DMS53 treated with DMSO at 0.1 percent for 48 hours (cell line): ENCODE data around the gene FNDC3B.

Source experiments
- DNase-seq: peaks from one replicate; lab custom pipeline; 2025; ENCODE audit not compliant: unreplicated experiment; lab: John Stamatoyannopoulos, UW

Gene FNDC3B

DNA sequence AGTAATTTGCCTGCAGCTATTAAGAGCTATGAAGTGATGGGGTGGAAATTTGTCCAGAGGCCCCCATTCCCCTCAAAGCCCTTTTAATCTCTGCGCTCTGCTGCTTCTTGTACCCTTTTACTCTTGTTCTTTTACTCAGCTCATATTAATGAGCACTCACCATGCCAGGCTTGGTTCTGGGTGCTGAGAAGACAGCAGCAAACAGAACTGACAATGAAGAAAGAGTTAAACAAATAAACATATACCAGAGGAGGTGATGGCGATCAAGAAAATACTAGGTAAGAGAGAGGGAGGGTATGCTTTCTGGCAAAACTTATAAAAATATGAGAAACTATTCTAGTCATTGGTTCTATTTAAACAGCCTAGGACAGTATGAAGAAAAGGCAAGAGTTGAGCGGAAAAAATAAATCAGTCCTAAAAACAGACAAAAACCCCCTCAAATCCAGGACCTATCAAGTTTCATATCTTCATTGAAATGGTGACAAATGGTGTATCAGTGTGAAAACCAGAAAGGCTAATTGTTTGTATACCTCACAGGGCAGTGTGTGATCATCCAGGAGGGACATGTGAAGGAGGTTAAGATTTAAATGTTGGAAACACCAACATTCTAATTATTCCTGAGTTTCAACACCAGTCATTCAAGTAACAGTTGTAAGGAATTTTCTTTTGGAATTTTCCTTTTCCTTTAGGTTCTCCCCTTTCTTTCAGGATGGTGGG is 144.9 kb downstream of the FNDC3B start:
- no peak for DNase-seq

DNA sequence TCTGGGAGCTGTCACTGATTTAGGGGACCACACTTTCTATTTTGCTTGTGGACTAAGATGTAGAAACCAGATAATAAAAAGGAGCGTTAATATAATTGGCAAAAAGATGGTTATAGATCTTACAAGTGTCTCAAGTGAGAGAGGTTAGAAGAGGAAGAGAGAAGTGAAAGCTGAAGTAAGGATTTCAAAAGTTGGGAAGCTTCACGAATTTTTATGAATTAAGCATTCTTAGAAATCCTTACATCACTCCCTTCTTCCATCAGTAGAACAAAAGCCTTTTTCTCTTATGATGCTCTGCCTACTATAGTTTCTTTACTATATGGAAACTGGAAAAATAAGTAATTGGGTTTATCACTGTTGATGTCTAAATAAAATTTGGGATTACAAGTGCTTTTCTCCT is 146.5 kb downstream of the FNDC3B start:
- no peak for DNase-seq

- DNase-seq, result no peak
These were observed 147.2 kb downstream of the FNDC3B start for GRCh38 chr3:172186607-172187006.

GRCh38 chr3:172187511-172187910 is 148.1 kb downstream of the FNDC3B start:
- no peak for DNase-seq

DNA sequence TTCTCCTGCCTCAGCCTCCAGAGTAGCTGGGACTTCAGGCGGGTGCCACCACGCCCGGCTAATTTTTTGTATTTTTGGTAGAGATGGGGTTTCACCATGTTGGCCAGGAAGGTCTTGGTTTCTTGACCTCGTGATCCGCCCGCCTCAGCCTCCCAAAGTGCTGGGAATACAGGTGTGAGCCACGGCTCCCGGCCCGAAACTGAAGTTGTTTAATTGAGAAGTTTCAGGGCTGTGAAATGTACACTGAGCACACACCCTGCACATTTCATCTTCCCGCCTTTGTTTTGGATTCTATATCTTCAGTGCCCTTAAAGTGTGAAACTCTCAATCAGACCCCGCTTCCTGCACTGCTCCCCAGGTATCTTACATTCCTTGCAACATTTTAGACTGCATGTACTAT is 149.1 kb downstream of the FNDC3B start:
- no peak for DNase-seq

DNA sequence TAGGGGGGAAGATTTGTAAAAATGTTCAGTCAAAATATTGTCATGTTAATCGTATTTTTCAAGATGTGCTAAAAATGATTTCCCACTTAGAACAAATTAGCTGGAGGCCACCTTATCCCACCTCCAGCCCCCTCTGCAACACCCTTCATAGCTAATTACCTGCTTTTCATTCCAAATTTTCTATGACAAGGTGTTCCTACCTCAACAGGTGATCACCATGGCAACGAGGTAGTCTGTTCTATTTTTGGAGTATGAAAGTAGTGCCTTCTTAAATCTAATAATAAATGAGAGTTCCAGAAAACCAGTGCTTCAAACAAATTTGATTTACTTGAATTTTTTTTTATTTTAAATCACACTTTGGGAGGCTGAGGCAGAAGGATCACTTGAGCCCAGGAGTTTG is 149.8 kb downstream of the FNDC3B start:
- no peak for DNase-seq

- no peak for DNase-seq
These were observed 150.7 kb downstream of the FNDC3B start for GRCh38 chr3:172189987-172190603.

- DNase-seq, result no peak
These were observed 151.6 kb downstream of the FNDC3B start for GRCh38 chr3:172190980-172191379.

GRCh38 chr3:172191629-172192028 is 152.3 kb downstream of the FNDC3B start:
- no peak for DNase-seq

DNA sequence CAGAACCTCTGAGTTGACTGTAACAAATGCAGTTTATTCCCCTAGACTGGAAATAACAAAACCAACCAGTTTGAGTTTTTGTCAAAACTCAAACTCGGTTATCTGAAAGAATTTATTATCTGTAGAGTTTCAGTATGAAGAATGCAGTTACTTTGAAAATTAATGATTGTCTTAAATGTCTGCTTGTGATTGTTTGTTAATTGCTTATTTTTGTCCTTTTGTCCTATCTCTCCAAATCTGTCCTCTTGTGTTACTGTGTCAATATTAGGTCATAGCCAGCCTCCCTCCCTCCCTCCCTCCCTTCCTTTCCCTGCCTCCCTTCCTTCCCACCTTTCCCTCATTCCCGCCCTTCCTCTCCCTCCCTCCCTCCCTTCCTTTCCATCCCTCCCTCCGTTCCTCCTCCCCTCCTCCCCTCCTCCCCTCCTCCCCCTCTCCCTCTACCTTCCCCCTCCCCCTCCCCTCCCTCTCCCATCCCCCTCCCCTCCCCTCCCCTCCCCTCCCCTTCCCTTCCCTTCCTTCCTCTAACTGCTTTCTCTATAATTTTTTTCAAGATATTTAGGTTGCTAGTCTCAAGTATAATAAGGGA is 153.5 kb downstream of the FNDC3B start:
- no peak for DNase-seq

DNA sequence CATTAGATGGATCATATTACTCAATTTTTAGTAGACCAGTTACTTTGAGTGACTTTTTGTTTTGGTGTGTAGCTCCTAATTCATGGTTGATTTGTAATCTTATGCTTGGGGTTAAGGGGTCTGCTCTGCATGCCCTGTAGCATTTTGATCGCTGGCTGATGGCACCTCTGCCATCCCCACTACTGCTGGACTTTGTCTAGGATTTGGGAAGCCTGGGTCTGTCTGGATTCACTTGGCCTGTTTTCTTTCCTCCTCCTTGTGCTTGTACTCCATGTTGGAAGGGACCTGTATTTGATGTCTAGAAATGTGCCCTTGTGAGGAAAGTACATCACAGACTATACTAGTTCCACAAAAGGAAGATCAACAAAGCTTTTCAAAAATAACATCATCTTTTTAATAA is 154.1 kb downstream of the FNDC3B start:
- DNase-seq, result no peak

- DNase-seq, result no peak
These were observed 155.5 kb downstream of the FNDC3B start for GRCh38 chr3:172194702-172195406.

GRCh38 chr3:172195407-172195754 is 156.0 kb downstream of the FNDC3B start:
- no peak for DNase-seq

DNA sequence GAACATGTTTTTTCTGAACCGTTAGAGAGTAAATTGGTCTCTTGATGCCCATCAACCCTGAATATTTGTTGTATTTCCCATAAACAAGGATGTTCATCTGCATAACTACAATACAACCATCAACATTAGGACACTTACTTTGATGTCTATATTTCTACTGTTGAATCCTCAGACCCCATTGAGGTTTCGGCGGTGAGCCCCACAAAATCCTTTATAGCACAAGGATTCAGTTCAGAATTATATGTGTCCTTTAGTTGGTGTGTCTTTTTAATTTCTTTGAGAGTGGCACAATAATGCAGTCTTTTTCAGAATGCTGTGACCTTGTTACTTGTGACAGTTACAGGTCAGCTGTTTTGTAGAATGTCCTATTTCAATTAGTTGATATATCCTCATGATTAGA is 158.0 kb downstream of the FNDC3B start:
- DNase-seq, result no peak

DNA sequence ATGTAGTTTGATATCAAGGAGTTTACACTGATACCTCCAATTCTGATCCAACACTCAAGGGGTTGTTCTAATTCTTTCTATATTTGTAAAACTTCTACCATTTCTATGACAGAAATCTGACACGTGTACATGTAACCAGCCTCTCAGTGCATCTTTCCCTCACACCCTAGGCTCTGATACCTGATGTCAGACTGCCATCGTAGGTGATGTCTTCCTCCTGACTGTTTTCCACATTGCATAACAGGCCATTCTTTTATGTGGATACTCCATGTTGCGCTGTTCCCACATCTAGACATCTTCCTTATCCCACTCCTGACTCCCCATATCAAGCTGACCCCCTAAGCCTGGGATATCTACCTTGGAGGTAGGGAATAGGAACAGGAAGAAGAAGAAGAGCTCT is 159.1 kb downstream of the FNDC3B start:
- no peak for DNase-seq

- DNase-seq, result no peak
These were observed 160.5 kb downstream of the FNDC3B start for GRCh38 chr3:172199850-172200369.

- DNase-seq, result no peak
These were observed 161.9 kb downstream of the FNDC3B start for GRCh38 chr3:172201136-172201869.

DNA sequence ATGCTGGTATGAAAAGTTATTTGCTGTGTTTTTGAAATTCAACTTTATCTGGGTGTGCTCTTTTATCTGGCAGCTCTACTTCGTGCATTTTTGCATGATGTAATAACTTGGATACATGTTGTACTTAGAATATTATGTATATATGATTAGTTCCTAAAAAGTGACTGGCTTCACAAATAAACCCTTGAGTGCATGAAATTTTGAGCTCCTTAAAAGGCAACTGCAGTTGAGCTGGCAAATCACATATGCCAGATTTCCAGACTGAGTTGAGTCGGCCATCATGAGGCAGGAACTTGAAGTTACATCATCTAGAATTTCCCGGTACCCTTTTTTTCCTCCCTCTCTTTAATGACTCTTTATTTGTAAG is 162.5 kb downstream of the FNDC3B start:
- no peak for DNase-seq

DNA sequence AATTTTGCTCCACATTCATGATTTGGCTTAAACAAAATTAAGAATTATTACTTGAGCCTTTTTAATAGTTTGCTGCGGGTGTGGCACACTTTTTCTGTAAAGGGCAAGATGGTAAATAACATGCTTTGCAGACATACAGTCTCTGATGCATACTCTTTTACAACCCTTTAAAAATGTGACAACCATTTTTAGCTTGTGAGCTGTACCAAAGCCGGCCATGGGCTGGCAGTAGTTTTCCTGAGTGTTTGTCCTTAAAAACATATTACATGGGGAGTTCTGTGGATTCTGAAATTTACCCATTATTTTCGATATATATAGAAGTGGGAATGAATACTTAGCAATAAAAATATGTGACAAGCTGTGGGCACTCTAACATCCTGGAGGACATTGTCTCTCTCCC is 163.4 kb downstream of the FNDC3B start:
- no peak for DNase-seq

DNA sequence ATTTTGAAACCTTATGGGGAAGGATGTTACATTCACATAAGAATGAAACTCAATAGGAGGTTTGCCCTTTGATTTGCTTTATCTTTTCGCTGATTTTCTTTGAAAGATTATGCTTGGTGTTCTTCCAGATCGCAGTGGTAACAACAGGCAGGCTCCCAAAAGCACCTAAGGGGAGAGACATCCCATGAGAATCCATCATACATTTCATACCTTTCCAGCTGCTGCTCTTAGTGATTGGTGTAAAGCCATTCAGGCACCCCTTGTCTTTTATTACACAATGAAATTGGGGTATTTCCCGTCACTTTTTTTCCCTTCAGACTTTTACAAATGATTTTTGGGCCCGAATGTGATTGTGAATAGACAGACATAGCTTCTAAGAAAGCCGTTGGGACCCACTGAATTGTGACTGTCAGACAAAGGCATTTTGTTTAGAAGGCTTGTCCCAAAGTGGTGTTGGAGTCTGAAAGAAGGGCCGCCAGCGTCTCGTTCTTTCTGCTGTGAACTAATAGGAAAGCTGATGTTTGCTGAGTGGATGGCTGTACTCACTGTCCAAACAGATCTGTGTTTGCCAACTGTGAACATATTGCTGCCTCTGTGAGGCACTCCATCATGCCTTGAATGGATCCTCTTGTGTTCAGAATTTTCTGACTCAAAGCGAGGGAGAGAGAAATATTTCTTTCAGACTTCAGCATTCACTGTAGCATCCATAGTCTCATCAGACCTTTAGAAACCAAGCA is 164.3 kb downstream of the FNDC3B start:
- DNase-seq, result peak; percentile 67

DNA sequence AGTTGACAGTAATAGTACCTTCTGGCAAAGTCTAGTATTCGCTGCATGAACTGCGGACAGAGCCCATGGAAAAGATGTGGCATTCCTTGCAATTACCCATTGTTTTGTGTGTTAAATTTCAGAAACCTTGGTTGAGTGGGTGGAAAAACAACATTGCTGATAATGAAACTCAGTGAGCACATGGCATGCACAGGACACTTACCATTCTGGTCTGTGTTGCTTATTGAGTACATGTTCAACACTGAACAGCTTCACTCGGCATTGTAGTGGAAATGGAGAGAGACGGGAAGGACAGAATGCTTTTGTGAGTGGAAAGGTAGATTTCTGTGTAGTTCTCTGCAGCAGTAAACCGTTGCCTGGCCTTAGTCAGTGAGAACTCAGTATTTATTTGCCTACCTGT is 165.3 kb downstream of the FNDC3B start:
- no peak for DNase-seq
